CD4-positive, alpha-beta T cell treated with Interleukin-15 for 4 hours (primary cell): Measurements from ENCODE around the gene YPEL2.
"Not testable (repeated sequence)": the region's sequence is repeated elsewhere in the genome, so short reads cannot be mapped to it uniquely, and the experiment has no call there.

ENCODE experiments used
- DNase-seq: peaks from one replicate; pipeline ENCODE4 v3.0.0-alpha.2; 2020; ENCODE audit warnings: low spot score

Gene YPEL2

GRCh38 chr17:59406808-59407381 lies 75.4 kb downstream of the YPEL2 start:
- DNase-seq: no peak

GRCh38 chr17:59409336-59410048 lies 78.0 kb downstream of the YPEL2 start:
- no peak for DNase-seq

GRCh38 chr17:59410049-59410437 lies 78.6 kb downstream of the YPEL2 start:
- DNase-seq: no peak

- DNase-seq: not testable (repeated sequence)
These were observed 81.0 kb downstream of the YPEL2 start for GRCh38 chr17:59412431-59412830.

GRCh38 chr17:59413014-59413766 lies 81.7 kb downstream of the YPEL2 start:
- DNase-seq: no peak

GRCh38 chr17:59415397-59415796 lies 83.9 kb downstream of the YPEL2 start:
- no peak for DNase-seq

- no peak for DNase-seq
These were observed 84.7 kb downstream of the YPEL2 start for GRCh38 chr17:59416184-59416583.

- no peak for DNase-seq
These were observed 86.0 kb downstream of the YPEL2 start for GRCh38 chr17:59417452-59417851.

GRCh38 chr17:59418732-59419166 lies 87.3 kb downstream of the YPEL2 start:
- DNase-seq: no peak

GRCh38 chr17:59420901-59421300 lies 89.4 kb downstream of the YPEL2 start:
- DNase-seq: no peak

GRCh38 chr17:59421722-59422121 lies 90.3 kb downstream of the YPEL2 start:
- no peak for DNase-seq

GRCh38 chr17:59423137-59423724 lies 91.8 kb downstream of the YPEL2 start:
- no peak for DNase-seq

- no peak for DNase-seq
These were observed 92.4 kb downstream of the YPEL2 start for GRCh38 chr17:59423903-59424302.

- no peak for DNase-seq
These were observed 92.9 kb downstream of the YPEL2 start for GRCh38 chr17:59424331-59424730.

- DNase-seq: no peak
These were observed 93.9 kb downstream of the YPEL2 start for GRCh38 chr17:59425085-59425931.

- DNase-seq: no peak
These were observed 94.6 kb downstream of the YPEL2 start for GRCh38 chr17:59426031-59426430.

- no peak for DNase-seq
These were observed 96.0 kb downstream of the YPEL2 start for GRCh38 chr17:59427425-59427921.

GRCh38 chr17:59427996-59428395 lies 96.5 kb downstream of the YPEL2 start:
- no peak for DNase-seq

GRCh38 chr17:59428916-59429485 lies 97.5 kb downstream of the YPEL2 start:
- DNase-seq: no peak

- DNase-seq: no peak
These were observed 100.1 kb downstream of the YPEL2 start for GRCh38 chr17:59431601-59432000.

GRCh38 chr17:59432657-59433056 lies 101.2 kb downstream of the YPEL2 start:
- no peak for DNase-seq
